GM12878 (cell line): Measurements from ENCODE around the gene C17orf78. TPM values are rescaled to one million over a fixed set of nuclear protein-coding genes. Genes with fewer than 3 reads are reported as not detected.

Experiments
- ATAC-seq: fragments of 200-7000 bp; cut with Tn5 transposase; 3 replicates; pipeline ENCODE4 v1.9.1; 2020; ENCODE audit warnings: mild to moderate bottlenecking, moderate library complexity
- BruUV-seq: library from RNA; stranded (reverse); fragments of 400-500 nt; replicated peaks from 2 replicates; lab custom pipeline; 2021; lab: Mats Ljungman, UMichigan
- CTCF ChIA-PET: fragments of 300-600 bp; sonication (Branson Sonifier 250); formaldehyde crosslinking; extraction: SDS; loops from one replicate; lab custom pipeline; 2021; ENCODE audit warnings: inconsistent platforms; lab: Yijun Ruan, JAX
- POLR2A ChIA-PET: fragments of 350-600 bp; formaldehyde crosslinking; extraction: SDS; loops from one replicate; lab custom pipeline; 2021; ENCODE audit warnings: inconsistent platforms; lab: Charles Lee
- RAD21 ChIA-PET: fragments of 300-600 bp; sonication (Branson Sonifier 250); formaldehyde crosslinking; loops from one replicate; lab custom pipeline; 2023; ENCODE audit warnings: antibody characterized with exemption; ENCODE audit not compliant: unreplicated experiment; lab: Charles Lee
- SMC1A ChIA-PET: fragments of 300-600 bp; sonication (Branson Sonifier 250); formaldehyde crosslinking; loops from one replicate; lab custom pipeline; 2023; ENCODE audit not compliant: unreplicated experiment, uncharacterized antibody; lab: Charles Lee
- DNase-seq: peaks from one replicate; pipeline ENCODE4 v3.0.0-alpha.2; 2011; ENCODE audit warnings: low read depth, low spot score
- FAIRE-seq: peaks from 3 replicates; lab custom pipeline; 2011; peaks lifted over from hg19 to GRCh38; lab: Jason Lieb, UNC
- H2AFZ ChIP-seq: 2 replicates; pipeline ENCODE4 v1.6.0; 2011; ENCODE audit warnings: low read depth, low read length, control low read depth; ENCODE audit not compliant: control insufficient read depth
- H3K27ac ChIP-seq: 2 replicates; pipeline ENCODE4 v1.5.1; 2011; ENCODE audit warnings: control low read depth; ENCODE audit not compliant: control insufficient read depth, insufficient read depth
- H3K27me3 ChIP-seq, 2 experiments: replicated peaks in 1 of 2; 2 replicates each; pipeline versions ENCODE4 v1.6.0 to v1.6.1; 2011; ENCODE audit warnings: low read length in 1 of 2; ENCODE audit not compliant: control insufficient read depth in 2 of 2, insufficient read depth in 2 of 2
- H3K36me3 ChIP-seq, 2 experiments: 2 replicates each; pipeline ENCODE4 v1.5.1; 2011; ENCODE audit warnings: low read length in 1 of 2; ENCODE audit not compliant: control insufficient read depth in 2 of 2, insufficient read depth in 2 of 2
- H3K4me1 ChIP-seq: 2 replicates; pipeline ENCODE4 v1.6.1; 2011; ENCODE audit warnings: mild to moderate bottlenecking, low read length, moderate library complexity, mixed read lengths; ENCODE audit not compliant: control insufficient read depth, insufficient read depth
- H3K4me2 ChIP-seq: 2 replicates; pipeline ENCODE4 v1.6.0; 2011; ENCODE audit warnings: control low read depth; ENCODE audit not compliant: control insufficient read depth, insufficient read depth
- H3K4me3 ChIP-seq: fragments of 200-600 bp; sonication (generic); 2 replicates; pipeline ENCODE4 v1.5.1; 2016
- H3K79me2 ChIP-seq: 2 replicates; pipeline ENCODE4 v1.6.0; 2011; ENCODE audit warnings: low read length; ENCODE audit not compliant: control insufficient read depth, insufficient read depth
- H3K9ac ChIP-seq: 2 replicates; pipeline ENCODE4 v1.8.0; 2011; ENCODE audit warnings: low read length, control low read depth, mixed read lengths; ENCODE audit not compliant: control insufficient read depth, insufficient read depth
- H3K9me3 ChIP-seq: replicated peaks from 3 replicates; pipeline ENCODE4 v1.5.1; 2011; ENCODE audit warnings: mild to moderate bottlenecking, low read length; ENCODE audit not compliant: control insufficient read depth, insufficient read depth
- H4K20me1 ChIP-seq: 2 replicates; pipeline ENCODE4 v1.6.0; 2011; ENCODE audit not compliant: control insufficient read depth, insufficient read depth
- CBX3 ChIP-seq: fragments of 200-600 bp; sonication (generic); IDR thresholded peaks from 2 replicates; pipeline ENCODE4 v1.6.1; 2016; ENCODE audit warnings: low read depth, borderline replicate concordance
- PML ChIP-seq: IDR thresholded peaks from 2 replicates; pipeline ENCODE4 v1.6.1; 2012; ENCODE audit warnings: low read length, inconsistent platforms
- RAD51 ChIP-seq: fragments of 450-650 bp; IDR thresholded peaks from 2 replicates; pipeline ENCODE4 v1.6.1; 2016; ENCODE audit warnings: moderate library complexity, mild to moderate bottlenecking, inconsistent platforms
- ZBED1 ChIP-seq: IDR thresholded peaks from 2 replicates; pipeline ENCODE4 v1.6.1; 2016; ENCODE audit warnings: borderline replicate concordance
- WGBS: methylation state at CpG from one replicate; pipeline ENCODE4 v1.1.6; 2016; ENCODE audit warnings: low lambda C conversion rate; ENCODE audit not compliant: insufficient replicate concordance, insufficient coverage; ENCODE audit errors: missing lambda C conversion rate; 5-methylcytosine and 5-hydroxymethylcytosine counted together
- in situ Hi-C: fragments of 300-500 bp; cut with MboI; formaldehyde crosslinking; loops from 9 replicates; pipeline ENCODE4 v1.14.3; 2018; ENCODE audit warnings: mixed read lengths
- intact Hi-C: fragments of 100-400 bp; cut with micrococcal nuclease; formaldehyde crosslinking; loops from one replicate; pipeline ENCODE4 v1.14.2; 2022; ENCODE audit not compliant: unreplicated experiment
- polyA plus RNA-seq, 11 experiments: library from polyadenylated mRNA; depleted of rRNA in 4 of 11; unstranded in 6 of 11; stranded (reverse) in 5 of 11; fragments of >200 nt; fragmentation: Nextera tagmentation in 4 of 11; fragmentation: Illumina TruSeq in 1 of 11; extraction: Ambion mirVana in 4 of 11; extraction: Trizol in 1 of 11; gene quantifications; 1 replicate in 1 of 11; 2 replicates in 10 of 11; pipeline versions ENCODE4 v1.2.1 to v1.2.3, GENCODE V29; 2011 to 2016; ENCODE audit warnings: inconsistent platforms in 2 of 11, missing spikeins in 2 of 11, low read depth in 1 of 11
- total RNA-seq, 4 experiments: library from RNA; depleted of rRNA in 3 of 4; stranded (reverse); fragments of >200 nt in 3 of 4; fragmentation: Illumina TruSeq in 1 of 4; extraction: Trizol in 1 of 4; gene quantifications; 2 replicates each; pipeline versions ENCODE4 v1.2.1 to v1.2.3, GENCODE V29; 2013 to 2021
- TF ChIP-seq, protein P1 (sequence below): fragments of 450-650 bp; IDR thresholded peaks from 2 replicates; pipeline ENCODE4 v1.6.1; 2016; ENCODE audit warnings: mild to moderate bottlenecking
- TF ChIP-seq, protein P2 (sequence below): IDR thresholded peaks from 2 replicates; pipeline ENCODE4 v1.6.1; 2011; ENCODE audit warnings: borderline replicate concordance, low read depth, mild to moderate bottlenecking, moderate library complexity, low read length; ENCODE audit not compliant: insufficient read depth, poor library complexity, severe bottlenecking
- TF ChIP-seq, protein P3 (sequence below): fragments of 450-650 bp; IDR thresholded peaks from 2 replicates; pipeline ENCODE4 v1.6.1; 2017; ENCODE audit warnings: borderline replicate concordance
- TF ChIP-seq, protein P4 (sequence below): fragments of 150-350 bp; IDR thresholded peaks from 2 replicates; pipeline ENCODE4 v1.6.1; 2016; ENCODE audit warnings: low read depth, low read length
- TF ChIP-seq, protein P5 (sequence below): fragments of 450-650 bp; formaldehyde crosslinking; IDR thresholded peaks from 2 replicates; pipeline ENCODE4 v1.4.0; 2022; ENCODE audit warnings: mild to moderate bottlenecking, moderate library complexity

Gene C17orf78
- total and polyA plus RNA-seq, 10 of the 15 experiments (the other 5 are each of a cell fraction or from before 2014, with no cell fraction given) = 0.10 TPM; not detected in 9

DNA sequence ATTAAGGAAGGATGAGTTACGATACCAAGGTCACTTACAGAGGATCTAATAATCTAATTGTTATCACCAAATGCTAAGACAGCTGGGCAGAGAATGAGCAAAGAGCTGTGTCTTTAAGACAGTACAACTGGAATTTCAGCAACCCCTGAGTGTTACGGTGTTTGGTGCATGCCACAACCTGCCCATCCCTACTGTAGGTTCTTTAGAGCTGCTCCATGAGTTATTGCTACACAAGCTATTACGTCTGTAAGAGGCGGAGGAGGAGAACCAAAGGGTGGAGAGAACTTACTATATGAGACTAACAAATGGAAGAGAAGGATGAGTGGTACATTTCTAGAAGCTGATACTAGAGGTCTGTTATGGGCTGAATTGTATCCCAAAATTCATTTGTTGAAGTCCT lies 14.2 kb upstream of the C17orf78 start (continued):
- TF ChIP-seq, protein P1, sequence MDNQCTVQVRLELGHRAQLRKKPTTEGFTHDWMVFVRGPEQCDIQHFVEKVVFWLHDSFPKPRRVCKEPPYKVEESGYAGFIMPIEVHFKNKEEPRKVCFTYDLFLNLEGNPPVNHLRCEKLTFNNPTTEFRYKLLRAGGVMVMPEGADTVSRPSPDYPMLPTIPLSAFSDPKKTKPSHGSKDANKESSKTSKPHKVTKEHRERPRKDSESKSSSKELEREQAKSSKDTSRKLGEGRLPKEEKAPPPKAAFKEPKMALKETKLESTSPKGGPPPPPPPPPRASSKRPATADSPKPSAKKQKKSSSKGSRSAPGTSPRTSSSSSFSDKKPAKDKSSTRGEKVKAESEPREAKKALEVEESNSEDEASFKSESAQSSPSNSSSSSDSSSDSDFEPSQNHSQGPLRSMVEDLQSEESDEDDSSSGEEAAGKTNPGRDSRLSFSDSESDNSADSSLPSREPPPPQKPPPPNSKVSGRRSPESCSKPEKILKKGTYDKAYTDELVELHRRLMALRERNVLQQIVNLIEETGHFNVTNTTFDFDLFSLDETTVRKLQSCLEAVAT = no peak

DNA sequence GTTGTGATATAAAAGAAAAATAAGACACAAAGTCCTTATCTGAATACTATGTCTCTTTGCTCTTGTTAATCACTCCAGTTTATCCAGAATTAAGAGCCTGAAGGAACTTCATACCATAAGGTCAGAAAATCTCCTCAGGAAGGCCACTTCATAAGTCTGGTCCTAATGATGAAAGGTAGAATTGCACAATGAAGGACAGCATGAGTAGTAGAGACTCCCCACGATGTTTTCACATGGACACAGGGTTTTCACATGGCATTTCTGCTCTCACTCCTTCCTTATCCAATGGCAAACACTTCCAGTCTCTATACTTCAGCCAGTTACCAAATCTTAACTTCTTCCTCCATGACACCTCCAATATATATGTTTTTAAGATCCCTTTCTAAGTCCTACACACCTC lies 10.2 kb upstream of the C17orf78 start:
- Histone ChIP-seq H3K4me2 (no peak overlapping the region), H2AFZ (no peak overlapping the region), H3K79me2 (no peaks in the 10 kb centered on the region), H3K27ac (no peak overlapping the region), H3K9me3 (no peaks in the 10 kb centered on the region), H3K27me3 (no peaks in the 10 kb centered on the region), H4K20me1 (no peaks in the 10 kb centered on the region), H3K4me1 (no peaks in the 10 kb centered on the region), H3K9ac (no peak overlapping the region), H3K36me3 (no peaks in the 10 kb centered on the region), H3K4me3 (no peak overlapping the region)
- RAD21 ChIA-PET = no interaction called here
- intact Hi-C loops = no loop called here
- BruUV-seq = no TSS peak
- DNase-seq (no peak), ATAC-seq (no peak), FAIRE-seq (no peak)
- SMC1A ChIA-PET = interaction anchor here (0.9 kb wide), 1 partner anchor 157 kb away, joined by 3 read pairs; no protein-coding TSS in a partner anchor
- WGBS = 85% methylated on average over 1 of the region's 1 CpG
- in situ Hi-C loops = loop anchor here (10.0 kb wide), 1 partner anchor 761 kb away; the partner anchor contains the start of gene MRM1
- TF ChIP-seq, protein P2, sequence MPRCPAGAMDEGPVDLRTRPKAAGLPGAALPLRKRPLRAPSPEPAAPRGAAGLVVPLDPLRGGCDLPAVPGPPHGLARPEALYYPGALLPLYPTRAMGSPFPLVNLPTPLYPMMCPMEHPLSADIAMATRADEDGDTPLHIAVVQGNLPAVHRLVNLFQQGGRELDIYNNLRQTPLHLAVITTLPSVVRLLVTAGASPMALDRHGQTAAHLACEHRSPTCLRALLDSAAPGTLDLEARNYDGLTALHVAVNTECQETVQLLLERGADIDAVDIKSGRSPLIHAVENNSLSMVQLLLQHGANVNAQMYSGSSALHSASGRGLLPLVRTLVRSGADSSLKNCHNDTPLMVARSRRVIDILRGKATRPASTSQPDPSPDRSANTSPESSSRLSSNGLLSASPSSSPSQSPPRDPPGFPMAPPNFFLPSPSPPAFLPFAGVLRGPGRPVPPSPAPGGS = no peak
- TF ChIP-seq, protein P3, sequence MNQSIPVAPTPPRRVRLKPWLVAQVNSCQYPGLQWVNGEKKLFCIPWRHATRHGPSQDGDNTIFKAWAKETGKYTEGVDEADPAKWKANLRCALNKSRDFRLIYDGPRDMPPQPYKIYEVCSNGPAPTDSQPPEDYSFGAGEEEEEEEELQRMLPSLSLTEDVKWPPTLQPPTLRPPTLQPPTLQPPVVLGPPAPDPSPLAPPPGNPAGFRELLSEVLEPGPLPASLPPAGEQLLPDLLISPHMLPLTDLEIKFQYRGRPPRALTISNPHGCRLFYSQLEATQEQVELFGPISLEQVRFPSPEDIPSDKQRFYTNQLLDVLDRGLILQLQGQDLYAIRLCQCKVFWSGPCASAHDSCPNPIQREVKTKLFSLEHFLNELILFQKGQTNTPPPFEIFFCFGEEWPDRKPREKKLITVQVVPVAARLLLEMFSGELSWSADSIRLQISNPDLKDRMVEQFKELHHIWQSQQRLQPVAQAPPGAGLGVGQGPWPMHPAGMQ = no peak
- no peak for TF ChIP-seq PML
- TF ChIP-seq, protein P4, sequence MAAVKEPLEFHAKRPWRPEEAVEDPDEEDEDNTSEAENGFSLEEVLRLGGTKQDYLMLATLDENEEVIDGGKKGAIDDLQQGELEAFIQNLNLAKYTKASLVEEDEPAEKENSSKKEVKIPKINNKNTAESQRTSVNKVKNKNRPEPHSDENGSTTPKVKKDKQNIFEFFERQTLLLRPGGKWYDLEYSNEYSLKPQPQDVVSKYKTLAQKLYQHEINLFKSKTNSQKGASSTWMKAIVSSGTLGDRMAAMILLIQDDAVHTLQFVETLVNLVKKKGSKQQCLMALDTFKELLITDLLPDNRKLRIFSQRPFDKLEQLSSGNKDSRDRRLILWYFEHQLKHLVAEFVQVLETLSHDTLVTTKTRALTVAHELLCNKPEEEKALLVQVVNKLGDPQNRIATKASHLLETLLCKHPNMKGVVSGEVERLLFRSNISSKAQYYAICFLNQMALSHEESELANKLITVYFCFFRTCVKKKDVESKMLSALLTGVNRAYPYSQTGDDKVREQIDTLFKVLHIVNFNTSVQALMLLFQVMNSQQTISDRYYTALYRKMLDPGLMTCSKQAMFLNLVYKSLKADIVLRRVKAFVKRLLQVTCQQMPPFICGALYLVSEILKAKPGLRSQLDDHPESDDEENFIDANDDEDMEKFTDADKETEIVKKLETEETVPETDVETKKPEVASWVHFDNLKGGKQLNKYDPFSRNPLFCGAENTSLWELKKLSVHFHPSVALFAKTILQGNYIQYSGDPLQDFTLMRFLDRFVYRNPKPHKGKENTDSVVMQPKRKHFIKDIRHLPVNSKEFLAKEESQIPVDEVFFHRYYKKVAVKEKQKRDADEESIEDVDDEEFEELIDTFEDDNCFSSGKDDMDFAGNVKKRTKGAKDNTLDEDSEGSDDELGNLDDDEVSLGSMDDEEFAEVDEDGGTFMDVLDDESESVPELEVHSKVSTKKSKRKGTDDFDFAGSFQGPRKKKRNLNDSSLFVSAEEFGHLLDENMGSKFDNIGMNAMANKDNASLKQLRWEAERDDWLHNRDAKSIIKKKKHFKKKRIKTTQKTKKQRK = no peak
- TF ChIP-seq CBX3 = no peak
- TF ChIP-seq, protein P5, sequence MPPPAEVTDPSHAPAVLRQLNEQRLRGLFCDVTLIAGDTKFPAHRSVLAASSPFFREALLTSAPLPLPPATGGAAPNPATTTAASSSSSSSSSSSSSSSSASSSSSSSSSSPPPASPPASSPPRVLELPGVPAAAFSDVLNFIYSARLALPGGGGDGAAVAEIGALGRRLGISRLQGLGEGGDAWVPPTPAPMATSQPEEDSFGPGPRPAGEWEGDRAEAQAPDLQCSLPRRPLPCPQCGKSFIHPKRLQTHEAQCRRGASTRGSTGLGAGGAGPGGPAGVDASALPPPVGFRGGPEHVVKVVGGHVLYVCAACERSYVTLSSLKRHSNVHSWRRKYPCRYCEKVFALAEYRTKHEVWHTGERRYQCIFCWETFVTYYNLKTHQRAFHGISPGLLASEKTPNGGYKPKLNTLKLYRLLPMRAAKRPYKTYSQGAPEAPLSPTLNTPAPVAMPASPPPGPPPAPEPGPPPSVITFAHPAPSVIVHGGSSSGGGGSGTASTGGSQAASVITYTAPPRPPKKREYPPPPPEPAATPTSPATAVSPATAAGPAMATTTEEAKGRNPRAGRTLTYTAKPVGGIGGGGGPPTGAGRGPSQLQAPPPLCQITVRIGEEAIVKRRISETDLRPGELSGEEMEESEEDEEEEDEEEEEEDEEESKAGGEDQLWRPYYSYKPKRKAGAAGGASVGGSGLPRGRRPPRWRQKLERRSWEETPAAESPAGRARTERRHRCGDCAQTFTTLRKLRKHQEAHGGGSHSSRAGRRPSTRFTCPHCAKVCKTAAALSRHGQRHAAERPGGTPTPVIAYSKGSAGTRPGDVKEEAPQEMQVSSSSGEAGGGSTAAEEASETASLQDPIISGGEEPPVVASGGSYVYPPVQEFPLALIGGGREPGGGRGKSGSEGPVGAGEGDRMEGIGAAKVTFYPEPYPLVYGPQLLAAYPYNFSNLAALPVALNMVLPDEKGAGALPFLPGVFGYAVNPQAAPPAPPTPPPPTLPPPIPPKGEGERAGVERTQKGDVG (CRISPR knock-in tag) = no peak
- no peak for TF ChIP-seq RAD51
- no peak for TF ChIP-seq ZBED1
- POLR2A ChIA-PET = no interaction called here
- CTCF ChIA-PET = interaction anchor here (0.9 to 1.2 kb wide), 2 partner anchors 8 to 31 kb away, joined by 3 to 7 read pairs; no protein-coding TSS in a partner anchor
